GM20000 (cell line): ENCODE data around the gene MEIS2.

ENCODE experiments used
- DNase-seq: peaks from one replicate; pipeline ENCODE4 v3.0.0; 2012; ENCODE audit warnings: low spot score
- TF ChIP-seq, protein P1 (sequence below): IDR thresholded peaks from 2 replicates; pipeline ENCODE4 v1.5.1; 2012; ENCODE audit warnings: mild to moderate bottlenecking, control low read depth; ENCODE audit errors: extremely low read depth, missing control alignments

Gene MEIS2

DNA sequence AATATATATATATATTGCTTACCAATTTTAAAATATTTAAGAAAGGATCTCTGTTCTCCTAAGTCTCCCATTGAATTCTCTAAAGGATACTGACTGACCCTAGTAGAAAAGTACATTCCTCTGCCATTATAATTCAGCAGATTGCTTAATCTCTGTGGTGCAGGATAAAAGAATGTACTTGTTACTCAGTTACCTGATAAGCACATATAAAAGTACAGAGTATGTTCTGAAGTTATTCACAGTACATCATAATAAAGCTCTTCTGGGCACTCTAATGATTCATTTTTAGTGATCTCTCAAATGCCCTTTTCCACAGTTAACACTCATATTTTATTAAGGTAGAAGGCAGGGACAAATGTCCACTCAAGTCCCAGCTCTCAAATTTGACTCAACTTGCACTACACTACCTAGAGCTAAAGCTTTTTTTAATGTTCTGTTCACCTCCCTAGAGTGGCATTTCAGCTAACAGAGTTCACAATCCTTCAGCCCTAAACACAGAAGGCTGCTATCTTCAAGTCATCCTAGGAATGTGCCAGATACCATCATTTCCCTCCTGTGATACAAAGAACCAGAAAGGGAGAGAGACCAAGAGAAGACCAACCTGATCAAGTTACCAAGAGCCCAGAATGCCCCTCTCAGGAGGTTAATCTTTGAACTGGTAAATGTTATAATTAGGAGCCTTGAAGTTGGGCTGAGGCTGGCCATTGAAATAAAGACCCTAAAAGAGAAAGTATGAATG, 53.3 kb downstream of the MEIS2 start:
- no peak for DNase-seq

DNA sequence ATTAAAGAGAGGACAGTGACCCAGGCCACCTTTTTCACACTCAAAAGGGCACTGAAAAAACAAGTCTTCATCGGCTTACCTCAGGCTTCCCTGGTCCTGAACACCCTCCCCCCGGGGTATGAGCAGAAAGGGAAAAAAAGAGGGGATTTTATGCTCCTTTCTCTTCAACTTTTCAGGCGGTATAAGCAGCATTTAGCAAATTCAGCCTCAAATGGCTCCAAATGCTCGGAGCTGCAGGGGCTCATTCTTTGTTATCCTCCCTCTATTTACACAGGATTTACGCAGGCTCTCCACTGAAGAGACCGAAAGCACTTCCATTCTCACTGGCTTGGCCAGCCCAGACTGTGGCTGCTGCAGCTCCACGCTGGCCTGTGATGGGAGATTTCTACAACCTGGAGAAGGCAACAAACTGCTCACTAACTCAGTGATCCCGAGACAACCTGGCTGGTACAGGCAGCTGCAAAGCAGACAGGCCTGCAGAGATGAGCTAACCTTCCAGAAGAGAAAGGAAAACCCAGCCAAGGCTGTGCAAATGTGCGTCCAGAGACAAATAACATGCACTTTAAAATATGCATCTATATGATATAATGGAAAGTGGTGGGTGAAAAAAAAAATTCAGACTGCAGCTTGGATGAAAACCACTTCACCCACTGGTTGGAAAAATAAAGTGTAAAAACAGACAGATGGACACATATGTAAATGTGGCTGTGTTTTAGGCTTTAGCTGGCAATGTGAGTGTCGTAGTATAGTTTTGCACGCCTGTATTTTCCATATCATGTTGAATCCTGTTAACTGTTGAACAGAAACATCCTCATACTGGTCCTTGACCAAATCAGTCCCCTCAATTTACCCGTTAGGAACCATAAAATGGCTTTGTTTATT, 54.2 kb downstream of the MEIS2 start:
- TF ChIP-seq, protein P1, sequence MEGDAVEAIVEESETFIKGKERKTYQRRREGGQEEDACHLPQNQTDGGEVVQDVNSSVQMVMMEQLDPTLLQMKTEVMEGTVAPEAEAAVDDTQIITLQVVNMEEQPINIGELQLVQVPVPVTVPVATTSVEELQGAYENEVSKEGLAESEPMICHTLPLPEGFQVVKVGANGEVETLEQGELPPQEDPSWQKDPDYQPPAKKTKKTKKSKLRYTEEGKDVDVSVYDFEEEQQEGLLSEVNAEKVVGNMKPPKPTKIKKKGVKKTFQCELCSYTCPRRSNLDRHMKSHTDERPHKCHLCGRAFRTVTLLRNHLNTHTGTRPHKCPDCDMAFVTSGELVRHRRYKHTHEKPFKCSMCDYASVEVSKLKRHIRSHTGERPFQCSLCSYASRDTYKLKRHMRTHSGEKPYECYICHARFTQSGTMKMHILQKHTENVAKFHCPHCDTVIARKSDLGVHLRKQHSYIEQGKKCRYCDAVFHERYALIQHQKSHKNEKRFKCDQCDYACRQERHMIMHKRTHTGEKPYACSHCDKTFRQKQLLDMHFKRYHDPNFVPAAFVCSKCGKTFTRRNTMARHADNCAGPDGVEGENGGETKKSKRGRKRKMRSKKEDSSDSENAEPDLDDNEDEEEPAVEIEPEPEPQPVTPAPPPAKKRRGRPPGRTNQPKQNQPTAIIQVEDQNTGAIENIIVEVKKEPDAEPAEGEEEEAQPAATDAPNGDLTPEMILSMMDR = no peak
- no peak for DNase-seq

More for the DNA sequence above, 53.3 kb downstream of the MEIS2 start:
- TF ChIP-seq, protein P1 = no peak

DNA sequence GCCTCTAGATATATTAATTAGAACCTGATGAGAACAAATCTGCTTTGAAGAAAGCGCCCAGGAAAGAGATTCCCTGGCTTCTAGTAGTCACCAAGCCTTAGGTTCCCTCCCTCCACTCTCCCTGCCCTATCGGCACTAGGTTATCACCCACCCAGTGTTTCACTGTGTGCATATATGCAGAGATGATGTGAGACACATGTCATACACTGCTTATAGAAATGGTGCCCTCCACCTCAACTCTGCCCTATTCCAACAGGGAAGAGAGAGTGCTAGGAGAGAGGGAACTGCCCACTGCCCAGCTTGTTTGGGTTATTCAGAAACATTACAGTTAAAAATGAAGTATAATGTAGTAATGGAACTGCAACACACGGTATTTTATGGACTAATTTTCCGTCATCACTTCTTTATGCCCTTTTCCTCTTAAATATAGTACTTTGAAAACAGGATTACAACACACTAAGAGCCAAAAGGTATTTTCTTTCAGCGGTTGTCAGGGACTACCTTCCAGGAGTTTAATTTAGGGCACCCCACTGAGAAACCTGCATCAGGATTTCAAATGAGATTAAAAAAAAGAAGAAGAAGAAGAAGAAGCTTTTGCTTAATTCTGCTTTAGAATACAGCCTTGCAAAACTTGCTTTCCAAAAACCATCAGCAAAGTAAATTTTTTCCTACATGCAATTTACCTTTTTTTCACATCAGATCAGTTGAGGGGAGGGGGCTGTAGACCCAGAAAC, 55.3 kb downstream of the MEIS2 start:
- TF ChIP-seq, protein P1 = no peak
- DNase-seq = no peak

DNA sequence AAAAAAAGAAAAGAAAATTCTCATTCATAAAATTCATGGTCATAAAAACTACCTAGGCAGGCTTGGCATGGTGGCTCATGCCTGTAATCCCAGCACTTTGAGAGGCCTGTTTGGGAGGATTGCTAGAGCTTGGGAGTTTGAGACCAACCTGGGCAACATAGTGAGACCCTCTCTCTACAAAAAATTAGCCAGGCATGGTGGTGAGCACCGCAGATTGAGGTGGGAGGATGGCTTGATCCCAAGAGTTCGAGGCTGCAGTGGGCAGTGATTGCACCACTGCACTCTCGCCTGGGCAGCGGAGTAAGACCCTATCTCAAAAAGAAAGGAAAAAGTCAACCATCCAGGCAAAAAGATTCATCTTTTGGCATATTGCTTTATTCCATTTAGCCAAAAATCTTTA, 58.5 kb downstream of the MEIS2 start:
- TF ChIP-seq, protein P1 = no peak
- DNase-seq = no peak

DNA sequence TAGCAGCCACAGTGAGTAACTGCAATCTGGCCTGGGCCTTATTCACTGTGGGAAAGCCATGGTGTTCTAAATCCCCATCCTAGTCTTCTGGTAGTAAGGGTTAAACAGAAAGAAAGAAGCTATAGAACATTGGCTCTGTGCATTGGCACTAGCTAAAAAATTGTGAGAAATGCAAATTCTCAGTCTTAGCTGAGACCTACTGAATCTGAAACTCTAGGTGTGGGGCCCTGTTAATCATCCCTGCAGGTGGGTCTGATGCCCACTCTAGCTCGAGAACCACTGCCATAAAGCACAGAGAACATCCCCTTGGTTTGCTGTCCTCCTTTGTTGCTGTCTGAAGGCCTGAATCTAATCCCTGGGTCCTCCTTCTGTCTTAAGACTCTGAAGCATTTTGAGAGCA, 59.3 kb downstream of the MEIS2 start:
- DNase-seq = no peak
- TF ChIP-seq, protein P1 = no peak

DNA sequence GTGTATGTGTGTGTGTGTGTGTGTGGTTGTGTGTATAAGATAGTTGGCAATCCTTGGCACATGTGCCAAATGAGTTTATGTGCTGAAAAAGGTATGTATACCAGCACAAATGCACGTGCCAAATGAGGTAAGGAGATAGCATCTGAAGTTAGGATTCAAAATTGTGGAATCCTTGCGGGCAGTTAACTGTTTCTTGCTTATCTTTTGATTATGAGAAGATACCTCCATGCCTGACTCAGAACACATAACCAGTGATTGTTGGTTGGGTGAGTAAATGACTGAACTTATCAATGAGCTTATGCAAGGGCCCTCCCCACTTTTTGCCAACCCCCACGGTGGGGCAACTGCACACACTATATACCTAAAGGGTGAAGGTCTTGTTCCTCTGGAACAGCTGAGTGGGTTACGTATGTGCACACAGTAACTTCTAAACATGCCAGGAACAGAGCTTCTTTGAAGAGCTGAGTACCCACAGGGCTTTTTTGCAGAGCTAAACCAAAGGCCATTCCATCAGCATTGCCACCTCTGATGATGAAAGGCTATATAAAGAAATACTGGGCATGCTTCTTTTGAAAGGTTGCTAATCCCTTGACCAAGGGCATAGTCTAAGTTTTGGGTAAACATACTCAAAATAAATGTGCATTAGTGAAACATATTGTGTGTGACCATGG, 60.1 kb downstream of the MEIS2 start:
- TF ChIP-seq, protein P1 = no peak

More for the DNA sequence above, 60.1 kb downstream of the MEIS2 start:
- DNase-seq = no peak
